GM12875 (cell line): Measurements from ENCODE around the gene HARS1.
"Not testable (repeated sequence)": the region's sequence is repeated elsewhere in the genome, so short reads cannot be mapped to it uniquely, and the experiment has no call there.

Source experiments
- H3K4me3 ChIP-seq: one replicate; pipeline ENCODE4 v1.5.1; 2011; ENCODE audit warnings: low read depth, low read length, control low read depth
- TF ChIP-seq, protein P1 (sequence below): IDR thresholded peaks from 2 replicates; pipeline ENCODE4 v1.5.1; 2011; ENCODE audit warnings: low read depth, mild to moderate bottlenecking, control low read depth, inconsistent platforms, low read length, moderate library complexity, borderline replicate concordance; ENCODE audit not compliant: insufficient read depth

Gene HARS1

GRCh38 chr5:140690941-140691924 lies at the start of gene HARS1, which contains the start of gene HARS2:
HARS1 (minus strand) TSS chr5:140691370; CDS start chr5:140691304, 66 bp downstream.
HARS2 (plus strand) TSS chr5:140691455; CDS start chr5:140691649, 194 bp downstream.
- TF ChIP-seq, protein P1, sequence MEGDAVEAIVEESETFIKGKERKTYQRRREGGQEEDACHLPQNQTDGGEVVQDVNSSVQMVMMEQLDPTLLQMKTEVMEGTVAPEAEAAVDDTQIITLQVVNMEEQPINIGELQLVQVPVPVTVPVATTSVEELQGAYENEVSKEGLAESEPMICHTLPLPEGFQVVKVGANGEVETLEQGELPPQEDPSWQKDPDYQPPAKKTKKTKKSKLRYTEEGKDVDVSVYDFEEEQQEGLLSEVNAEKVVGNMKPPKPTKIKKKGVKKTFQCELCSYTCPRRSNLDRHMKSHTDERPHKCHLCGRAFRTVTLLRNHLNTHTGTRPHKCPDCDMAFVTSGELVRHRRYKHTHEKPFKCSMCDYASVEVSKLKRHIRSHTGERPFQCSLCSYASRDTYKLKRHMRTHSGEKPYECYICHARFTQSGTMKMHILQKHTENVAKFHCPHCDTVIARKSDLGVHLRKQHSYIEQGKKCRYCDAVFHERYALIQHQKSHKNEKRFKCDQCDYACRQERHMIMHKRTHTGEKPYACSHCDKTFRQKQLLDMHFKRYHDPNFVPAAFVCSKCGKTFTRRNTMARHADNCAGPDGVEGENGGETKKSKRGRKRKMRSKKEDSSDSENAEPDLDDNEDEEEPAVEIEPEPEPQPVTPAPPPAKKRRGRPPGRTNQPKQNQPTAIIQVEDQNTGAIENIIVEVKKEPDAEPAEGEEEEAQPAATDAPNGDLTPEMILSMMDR, result no peak
- peak within 1 kb of the TSS; percentile 99 for H3K4me3 ChIP-seq

DNA sequence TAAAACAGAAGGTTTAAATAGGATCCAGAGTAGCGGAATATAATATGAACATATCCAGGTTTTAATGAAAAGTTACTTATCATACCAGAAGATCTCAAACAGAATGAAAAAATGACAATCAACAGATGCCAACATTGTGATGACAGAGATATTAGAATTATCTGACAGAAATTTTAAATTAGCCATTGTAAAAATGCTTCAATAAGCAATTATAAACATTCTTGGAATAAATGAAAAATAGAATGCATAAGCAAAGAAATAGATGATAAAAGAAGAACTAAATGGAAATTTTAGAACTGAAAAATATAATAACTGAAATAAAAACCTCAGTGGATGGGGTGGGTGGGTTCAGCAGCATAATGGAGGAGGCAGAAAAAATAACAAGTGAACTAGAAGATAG lies 46.3 kb upstream of the HARS1 start:
- TF ChIP-seq, protein P1, result no peak
- no peak overlapping the region for H3K4me3 ChIP-seq

GRCh38 chr5:140734354-140734753 lies 43.2 kb upstream of the HARS1 start:
- TF ChIP-seq, protein P1, result no peak
- H3K4me3 ChIP-seq, result no peak overlapping the region

- TF ChIP-seq, protein P1, result no peak
- no peak overlapping the region for H3K4me3 ChIP-seq
Measured at GRCh38 chr5:140733098-140733497, 41.9 kb upstream of the HARS1 start.

- TF ChIP-seq, protein P1, result no peak
- H3K4me3 ChIP-seq, result peak overlapping the region; percentile 50
Measured at GRCh38 chr5:140725799-140726471, 34.8 kb upstream of the HARS1 start.

DNA sequence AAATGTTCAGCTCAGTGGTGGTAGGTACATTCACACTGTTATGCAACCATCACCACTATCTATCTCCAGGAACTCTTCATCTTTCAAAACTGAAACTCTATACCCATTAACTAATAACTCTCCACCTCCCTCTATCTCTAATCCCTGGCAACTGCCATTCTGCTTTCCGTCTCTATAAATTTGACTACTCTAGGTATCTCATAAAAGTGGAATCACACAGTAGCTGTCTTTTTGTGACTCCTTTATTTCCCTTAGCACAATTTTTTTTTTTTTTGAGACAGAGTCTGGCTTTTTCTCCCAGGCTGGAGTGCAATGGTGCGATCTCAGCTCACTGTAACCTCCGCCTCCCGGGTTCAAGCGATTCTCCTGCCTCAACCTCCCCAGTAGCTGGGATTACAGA lies 30.2 kb upstream of the HARS1 start:
- not testable (repeated sequence) for H3K4me3 ChIP-seq

GRCh38 chr5:140720738-140721137 lies 29.6 kb upstream of the HARS1 start:
- not testable (repeated sequence) for H3K4me3 ChIP-seq

GRCh38 chr5:140718266-140718592 lies 27.1 kb upstream of the HARS1 start:
- TF ChIP-seq, protein P1, result no peak
- H3K4me3 ChIP-seq, result no peak overlapping the region

GRCh38 chr5:140716238-140716637 lies 25.1 kb upstream of the HARS1 start:
- H3K4me3 ChIP-seq, result not testable (repeated sequence)
